Right cardiac atrium (tissue), 5 donors: ENCODE measurements around the gene ZDBF2. TPM values are rescaled to one million over a fixed set of nuclear protein-coding genes. Genes with fewer than 3 reads are reported as not detected.
"Not testable (repeated sequence)": the region's sequence is repeated elsewhere in the genome, so short reads cannot be mapped to it uniquely, and the experiment has no call there.

Source experiments
- ATAC-seq, 2 donors: fragments of 200-7000 bp; cut with Tn5 transposase; one replicate each; pipeline versions ENCODE4 v1.8.0 to v1.9.1; 2020; ENCODE audit warnings: moderate library complexity in 2 of 2, mild to moderate bottlenecking in 1 of 2
- DNase-seq, 3 donors: peaks; one replicate each; pipeline ENCODE4 v3.0.0-alpha.2; 2020
- H3K27ac ChIP-seq: one replicate; pipeline ENCODE4 v1.5.1; 2013; ENCODE audit warnings: mild to moderate bottlenecking, low read length, control low read depth, moderate library complexity
- H3K27me3 ChIP-seq: one replicate; pipeline ENCODE4 v1.6.1; 2013; ENCODE audit not compliant: control insufficient read depth, insufficient read depth
- H3K4me1 ChIP-seq: one replicate; pipeline ENCODE4 v1.6.1; 2013; ENCODE audit warnings: low read length; ENCODE audit not compliant: control insufficient read depth, insufficient read depth
- H3K4me3 ChIP-seq: one replicate; pipeline ENCODE4 v1.5.1; 2013; ENCODE audit warnings: low read length, control low read depth
- H3K9me3 ChIP-seq: one replicate; pipeline ENCODE4 v1.6.1; 2013; ENCODE audit warnings: low read length; ENCODE audit not compliant: control insufficient read depth
- WGBS: extraction: QIAGEN DNeasy Blood & Tissue Kit; methylation state at CpG from one replicate; pipeline ENCODE4 v1.1.7; 2013; 5-methylcytosine and 5-hydroxymethylcytosine counted together
- intact Hi-C, 4 donors: fragments of 100-400 bp; cut with DNase I; formaldehyde crosslinking; loops; one replicate each; pipeline versions ENCODE4 v1.11.0 to v1.14.0; 2022 to 2023
- polyA plus RNA-seq: library from polyadenylated mRNA; stranded (reverse); fragments of 200-250 nt; gene quantifications from one replicate; pipeline ENCODE4 v1.2.3, GENCODE V29; 2013
- total RNA-seq, 4 donors: library from RNA; stranded (reverse); fragmentation: NEBNext Ultra II Directional; extraction: Animal tissue kit (Norgen Biotek cat#: 25700); gene quantifications; one replicate each; pipeline ENCODE4 v1.2.1, GENCODE V29; 2021
- donor health status: healthy with polysubstance abuse.
- donor health status: DM: no; HTN: yes; CAD: no.
- donor health status: DM: no; HTN: no; CAD: no.
- donor health status: DM: no; HTN: yes; CAD: no; lungs with severe emphysema.
- donor health status: DM: yes; HTN: yes; CAD: no.

Gene ZDBF2
- total and polyA plus RNA-seq, 5 donors = 1.9 to 16.2 (median 11.2) TPM

DNA sequence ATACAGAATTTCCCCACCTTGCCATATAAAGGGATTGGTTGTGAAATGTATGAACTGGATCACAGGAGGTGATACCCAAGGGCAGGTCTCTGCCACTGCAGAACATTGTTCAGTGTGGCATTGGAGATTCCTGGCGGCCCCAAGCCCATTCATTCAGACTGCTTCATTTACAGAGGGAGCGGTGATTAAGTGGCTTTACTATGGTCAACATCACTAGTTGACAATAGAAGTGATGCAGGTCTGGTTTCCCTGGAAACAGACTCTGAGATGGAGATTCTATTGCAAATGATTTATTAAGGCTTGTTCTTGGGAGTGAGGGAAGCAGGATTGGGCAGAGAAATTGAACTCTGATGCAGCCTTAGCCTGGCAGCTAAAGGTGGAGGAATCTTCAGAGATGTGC, 62.4 kb downstream of the ZDBF2 start:
- intact Hi-C loops = no loop called here
- H3K27ac ChIP-seq = no peak overlapping the region
- WGBS = 93% methylated on average over 2 of the region's 2 CpGs
- no peak for DNase-seq
- H3K27me3 ChIP-seq = no peaks in the 10 kb centered on the region
- no peak overlapping the region for H3K4me3 ChIP-seq
- H3K4me1 ChIP-seq = no peaks in the 10 kb centered on the region
- no peaks in the 10 kb centered on the region for H3K9me3 ChIP-seq
- no peak for ATAC-seq

DNA sequence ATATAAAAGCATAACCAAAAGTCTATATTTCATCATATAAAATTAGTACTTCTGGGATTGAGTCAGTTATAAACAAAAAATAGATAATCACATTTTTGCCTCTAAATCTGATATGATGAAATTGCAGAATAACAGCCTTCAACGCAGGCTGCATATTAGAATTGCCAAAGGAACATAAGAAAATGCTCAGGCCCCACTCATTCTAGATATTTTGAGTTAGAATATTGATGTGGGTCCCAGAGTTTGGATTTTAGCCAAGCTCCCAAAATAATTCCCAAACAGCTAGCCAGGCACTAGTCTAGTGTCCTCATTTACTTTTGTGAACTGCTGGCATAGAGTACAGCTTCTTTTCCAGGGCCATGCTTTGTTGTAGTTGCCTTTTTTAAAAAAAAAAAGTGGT, 63.5 kb downstream of the ZDBF2 start:
- WGBS = 56% methylated on average over 1 of the region's 1 CpG
- Histone ChIP-seq H3K9me3 (no peaks in the 10 kb centered on the region), H3K27me3 (no peaks in the 10 kb centered on the region), H3K4me1 (no peaks in the 10 kb centered on the region), H3K27ac (no peak overlapping the region), H3K4me3 (no peak overlapping the region)
- DNase-seq = no peak
- intact Hi-C loops = no loop called here
- ATAC-seq = no peak

DNA sequence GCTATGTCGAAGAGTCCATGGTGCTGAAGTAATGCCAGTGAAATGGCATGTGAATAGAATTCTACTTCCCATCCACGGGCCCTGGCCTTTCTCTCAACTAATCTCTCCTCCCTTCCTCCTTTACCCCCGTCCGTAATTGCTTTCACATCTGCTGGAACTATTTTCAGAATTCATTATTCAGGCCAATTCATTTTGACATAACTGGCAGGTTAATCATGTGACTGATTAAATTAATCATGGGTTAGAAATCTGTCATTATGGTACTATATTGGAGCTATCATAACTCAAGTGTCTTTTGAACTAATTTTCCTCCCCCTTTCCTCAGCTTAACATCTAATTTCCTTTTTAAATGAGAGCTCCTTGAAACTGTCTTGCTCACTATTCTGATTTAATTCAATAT, 66.9 kb downstream of the ZDBF2 start:
- 46% methylated on average over 4 of the region's 4 CpGs for WGBS
- intact Hi-C loops = no loop called here
- no peak overlapping the region for H3K27ac ChIP-seq
- H3K27me3 ChIP-seq = no peaks in the 10 kb centered on the region
- DNase-seq (no peak), ATAC-seq (no peak)
- no peaks in the 10 kb centered on the region for H3K4me1 ChIP-seq
- no peaks in the 10 kb centered on the region for H3K9me3 ChIP-seq
- H3K4me3 ChIP-seq = no peak overlapping the region

DNA sequence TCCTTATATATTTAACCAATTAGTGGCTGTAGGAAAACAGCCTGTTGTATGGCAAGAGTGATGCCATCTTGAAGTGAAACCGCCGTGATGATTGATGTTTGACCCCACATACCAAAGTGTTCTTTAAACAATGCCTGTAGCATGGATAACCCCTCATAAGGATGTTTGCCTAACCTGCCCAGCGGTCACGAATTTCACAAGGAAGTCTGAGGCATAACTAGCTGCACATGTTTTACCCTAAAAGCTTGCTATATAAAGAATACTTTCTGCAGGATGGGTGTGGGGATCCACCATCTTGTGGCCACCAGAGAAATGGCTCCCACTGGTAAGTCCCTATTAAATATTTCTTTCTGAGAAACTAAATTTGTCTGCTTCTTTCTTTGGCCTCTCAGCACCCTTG, 68.7 kb downstream of the ZDBF2 start:
- H3K9me3 ChIP-seq = no peaks in the 10 kb centered on the region
- no peak overlapping the region for H3K4me3 ChIP-seq
- H3K27ac ChIP-seq = no peak overlapping the region
- ATAC-seq (no peak), DNase-seq (no peak)
- WGBS = 81% methylated on average over 4 of the region's 4 CpGs
- H3K4me1 ChIP-seq = no peaks in the 10 kb centered on the region
- H3K27me3 ChIP-seq = no peaks in the 10 kb centered on the region
- intact Hi-C loops = no loop called here

DNA sequence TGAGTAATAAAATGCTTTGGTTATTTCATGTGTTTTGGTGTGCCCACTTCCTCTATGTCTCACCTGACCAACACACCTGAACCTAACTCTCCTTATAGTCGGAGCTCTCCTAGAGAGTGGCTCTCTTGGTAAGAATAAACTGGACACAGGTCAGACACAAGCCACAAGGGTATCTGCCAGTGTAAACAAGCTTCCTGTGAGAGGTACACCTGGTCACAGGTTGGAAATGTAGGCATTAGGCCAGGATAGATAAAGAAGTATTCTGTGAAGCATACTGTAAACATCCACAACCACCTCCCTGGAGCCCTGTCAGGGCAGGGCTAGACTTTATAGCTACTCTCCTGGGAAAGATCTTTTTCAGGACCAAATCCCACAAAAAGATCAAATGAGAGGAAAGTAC, 69.4 kb downstream of the ZDBF2 start:
- Histone ChIP-seq H3K4me3 (no peak overlapping the region), H3K27me3 (no peaks in the 10 kb centered on the region), H3K27ac (no peak overlapping the region), H3K4me1 (no peaks in the 10 kb centered on the region), H3K9me3 (no peaks in the 10 kb centered on the region)
- no peak for ATAC-seq
- DNase-seq = no peak
- intact Hi-C loops = no loop called here
- 93% methylated on average over 1 of the region's 1 CpG for WGBS

DNA sequence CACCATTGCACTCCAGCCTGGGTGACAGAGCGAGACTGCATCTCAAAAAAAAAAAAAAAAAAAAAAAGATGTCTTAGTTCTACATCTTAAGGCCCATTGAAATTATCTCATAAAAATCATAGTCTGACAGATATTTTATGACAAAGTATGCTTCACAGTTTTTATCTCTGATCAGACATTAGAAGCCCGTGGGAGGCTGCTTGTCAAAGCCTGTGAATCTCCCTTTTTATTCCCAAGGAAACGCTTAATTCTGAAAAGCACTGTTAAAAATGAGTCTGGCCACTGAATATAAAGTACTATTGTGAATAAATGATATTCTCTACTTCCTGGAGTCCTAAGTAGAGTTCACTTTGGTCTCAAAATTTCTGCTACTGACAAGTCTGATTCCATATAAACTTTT, 71.1 kb downstream of the ZDBF2 start:
- intact Hi-C loops = no loop called here
- Histone ChIP-seq H3K9me3 (no peaks in the 10 kb centered on the region), H3K27me3 (no peaks in the 10 kb centered on the region), H3K27ac (no peak overlapping the region), H3K4me3 (no peak overlapping the region), H3K4me1 (no peaks in the 10 kb centered on the region)
- no peak for ATAC-seq
- 81% methylated on average over 3 of the region's 3 CpGs for WGBS
- no peak for DNase-seq

DNA sequence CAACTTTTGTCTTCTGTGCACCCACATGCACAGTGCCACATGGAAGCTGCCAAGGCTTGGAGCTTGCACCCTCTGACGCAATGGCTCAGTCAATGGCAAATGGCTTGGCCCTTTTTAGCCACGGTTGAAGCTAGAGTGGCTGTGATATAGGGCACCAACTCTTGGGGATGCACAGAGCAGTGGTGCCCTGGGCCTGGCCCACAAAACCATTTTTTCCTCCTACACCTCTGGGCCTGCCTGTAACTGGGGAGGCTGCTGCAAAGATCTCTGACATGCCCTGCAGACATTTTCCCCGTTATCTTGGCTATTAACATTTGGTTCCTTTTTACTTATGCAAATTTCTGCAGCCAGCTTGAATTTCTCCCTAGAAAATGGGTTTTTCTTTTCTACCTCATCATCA, 74.9 kb downstream of the ZDBF2 start:
- H3K27ac ChIP-seq = no peak overlapping the region
- H3K27me3 ChIP-seq = no peaks in the 10 kb centered on the region
- no peaks in the 10 kb centered on the region for H3K9me3 ChIP-seq
- no peak overlapping the region for H3K4me3 ChIP-seq
- 74% methylated on average over 3 of the region's 3 CpGs for WGBS
- DNase-seq (no peak), ATAC-seq (no peak)
- no peaks in the 10 kb centered on the region for H3K4me1 ChIP-seq
- intact Hi-C loops = no loop called here

DNA sequence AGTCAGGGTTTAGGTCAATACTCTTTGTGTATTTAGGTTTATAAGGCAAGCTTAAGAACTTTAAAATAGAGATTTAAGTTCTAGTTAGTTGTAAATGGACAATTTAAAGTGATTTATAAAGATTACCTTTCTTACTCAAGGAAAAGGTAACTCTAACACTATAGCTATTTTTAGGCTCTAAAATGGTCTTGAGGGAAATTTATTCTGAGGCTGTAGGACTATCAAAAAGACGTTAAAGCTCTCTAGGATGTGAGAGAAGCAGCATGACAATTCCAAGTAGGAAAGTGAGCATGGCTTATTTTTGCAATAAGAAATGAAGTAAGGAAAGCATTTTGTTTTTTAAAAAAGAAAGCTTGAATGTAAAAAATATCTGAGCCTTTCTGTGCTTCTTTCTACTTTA, 78.1 kb downstream of the ZDBF2 start:
- ATAC-seq = no peak
- DNase-seq = no peak
- Histone ChIP-seq H3K9me3 (no peaks in the 10 kb centered on the region), H3K4me1 (no peaks in the 10 kb centered on the region), H3K27me3 (no peaks in the 10 kb centered on the region), H3K4me3 (no peak overlapping the region), H3K27ac (no peak overlapping the region)
- intact Hi-C loops = no loop called here
- WGBS = 34% methylated on average over 1 of the region's 1 CpG

DNA sequence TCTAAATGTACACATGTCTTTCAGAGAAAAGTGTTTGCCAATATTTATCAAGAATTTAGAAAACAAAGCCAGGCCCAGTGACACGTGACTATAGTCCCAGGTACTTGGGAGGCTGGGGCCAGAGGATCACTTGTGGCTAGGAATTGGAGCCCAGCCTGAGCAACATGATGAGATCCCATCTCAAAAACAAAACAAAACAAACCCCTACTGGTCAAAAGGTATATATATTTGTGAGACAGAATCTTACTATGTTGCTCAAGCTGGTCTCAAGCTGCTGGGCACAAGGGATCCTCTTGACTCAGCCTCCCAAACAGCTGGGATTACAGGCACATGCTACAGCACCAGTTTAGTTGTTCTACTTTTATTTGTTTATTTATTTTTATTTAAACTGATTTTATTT, 79.2 kb downstream of the ZDBF2 start:
- DNase-seq (no peak), ATAC-seq (no peak)
- no peaks in the 10 kb centered on the region for H3K9me3 ChIP-seq
- 78% methylated on average over 1 of the region's 1 CpG for WGBS
- no peaks in the 10 kb centered on the region for H3K4me1 ChIP-seq
- H3K4me3 ChIP-seq = no peak overlapping the region
- no peak overlapping the region for H3K27ac ChIP-seq
- intact Hi-C loops = no loop called here
- H3K27me3 ChIP-seq = no peaks in the 10 kb centered on the region

DNA sequence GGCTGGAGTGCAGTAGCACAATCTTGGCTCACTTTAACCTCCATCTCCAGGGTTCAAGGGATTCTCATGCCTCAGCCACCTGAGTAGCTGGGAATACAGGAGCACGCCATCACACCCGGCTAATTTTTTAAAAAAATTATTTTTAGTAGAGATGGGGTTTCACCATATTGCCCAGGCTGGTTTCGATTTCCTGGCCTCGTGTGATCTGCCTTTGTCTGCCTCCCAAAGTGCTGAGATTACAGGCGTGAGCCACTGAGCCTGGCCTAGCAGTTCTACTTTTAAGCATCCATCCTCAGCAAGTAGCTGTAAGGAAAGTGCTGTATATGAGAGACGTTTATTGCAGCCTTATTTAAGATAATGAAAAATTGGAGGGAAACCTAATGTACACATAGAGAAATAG, 79.7 kb downstream of the ZDBF2 start:
- WGBS = 79% methylated on average over 6 of the region's 6 CpGs
- intact Hi-C loops = no loop called here
- ATAC-seq = no peak
- Histone ChIP-seq H3K27ac (no peak overlapping the region), H3K9me3 (no peaks in the 10 kb centered on the region), H3K4me3 (no peak overlapping the region), H3K27me3 (no peaks in the 10 kb centered on the region), H3K4me1 (no peaks in the 10 kb centered on the region)
- DNase-seq = no peak

DNA sequence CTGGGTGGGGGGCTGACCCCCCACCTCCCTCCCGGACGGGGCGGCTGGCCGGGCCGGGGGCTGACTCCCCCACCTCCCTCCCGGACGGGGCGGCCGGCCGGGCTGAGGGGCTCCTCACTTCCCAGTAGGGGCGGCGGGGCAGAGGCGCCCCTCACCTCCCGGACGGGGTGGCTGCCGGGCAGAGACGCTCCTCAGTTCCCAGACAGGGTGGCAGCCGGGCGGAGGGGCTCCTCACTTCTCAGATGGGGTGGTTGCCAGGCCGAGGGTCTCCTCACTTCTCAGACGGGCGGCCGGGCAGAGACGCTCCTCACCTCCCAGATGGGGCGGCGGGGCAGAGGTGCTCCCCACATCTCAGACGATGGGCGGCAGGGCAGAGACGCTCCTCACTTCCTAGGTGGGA, 82.4 kb downstream of the ZDBF2 start:
- H3K27ac ChIP-seq, H3K4me3 ChIP-seq, ATAC-seq, intact Hi-C loops, H3K4me1 ChIP-seq, H3K27me3 ChIP-seq, H3K9me3 ChIP-seq: not testable (repeated sequence)
- DNase-seq = peak in 2 of 3 donors; percentile 20 to 60
- WGBS = 96% methylated on average over 29 of the region's 29 CpGs

DNA sequence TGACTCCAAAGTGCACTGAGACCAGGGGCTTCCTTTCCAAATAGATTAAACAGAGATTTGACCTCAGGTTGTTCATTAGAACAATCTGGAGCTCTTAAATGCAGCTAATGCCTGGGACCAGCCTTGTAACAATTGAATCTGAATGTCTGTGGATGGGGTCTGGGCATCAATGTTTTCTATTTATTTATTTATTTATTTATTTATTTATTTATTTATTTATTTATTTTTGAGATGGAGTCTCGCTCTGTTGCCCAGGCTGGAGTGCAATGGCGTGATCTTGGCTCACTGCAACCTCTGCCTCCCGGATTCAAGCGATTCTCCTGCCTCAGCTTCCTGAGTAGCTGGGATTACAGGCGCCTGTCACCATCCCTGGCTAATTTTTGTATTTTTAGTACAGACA, 86.4 kb downstream of the ZDBF2 start:
- H3K27me3 ChIP-seq, H3K27ac ChIP-seq, H3K4me1 ChIP-seq, H3K9me3 ChIP-seq, H3K4me3 ChIP-seq, ATAC-seq, DNase-seq, intact Hi-C loops: not testable (repeated sequence)
- WGBS = 92% methylated on average over 5 of the region's 5 CpGs
